Measurements from ENCODE around the gene N4BP2L2.

Gene N4BP2L2

GRCh38 chr13:32415019-32415418, 123.6 kb downstream of the N4BP2L2 start:
- DNase-seq (ENCODE audit: insufficient read length, low spot score) (no peak), FAIRE-seq (no peak)
- no peak for TF ChIP-seq POLR2A (IDR thresholded peaks at IDR 0.05; ENCODE audit: low read depth, low read length)

- no peak for TF ChIP-seq POLR2A (IDR thresholded peaks at IDR 0.05; ENCODE audit: low read depth, low read length)
- FAIRE-seq (no peak), DNase-seq (ENCODE audit: insufficient read length, low spot score) (no peak)
These were observed 124.0 kb downstream of the N4BP2L2 start for GRCh38 chr13:32414580-32414979.

DNA sequence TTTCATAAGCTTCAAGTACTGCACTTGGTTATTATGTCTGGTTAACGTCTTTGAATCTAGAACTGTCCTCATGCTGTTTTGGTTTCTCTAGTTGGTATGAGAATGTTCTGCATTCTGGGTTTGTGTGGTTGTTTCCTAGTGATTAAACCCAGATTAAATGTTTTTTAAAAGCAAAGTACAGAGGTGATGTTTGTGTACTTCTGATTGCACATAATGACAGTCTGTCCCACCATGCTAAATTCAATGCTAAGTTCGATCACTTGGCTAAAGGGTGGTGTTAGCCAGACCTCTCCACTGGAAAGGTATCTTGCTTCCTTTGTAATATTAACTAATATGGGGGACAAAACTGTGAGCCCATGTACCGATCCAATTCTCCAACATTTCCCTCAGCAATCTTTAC, 125.3 kb downstream of the N4BP2L2 start:
- TF ChIP-seq POLR2A (IDR thresholded peaks at IDR 0.05; ENCODE audit: low read depth, low read length) = no peak
- FAIRE-seq (no peak), DNase-seq (ENCODE audit: insufficient read length, low spot score) (no peak)

- DNase-seq (ENCODE audit: insufficient read length, low spot score) (no peak), FAIRE-seq (no peak)
- TF ChIP-seq POLR2A (IDR thresholded peaks at IDR 0.05; ENCODE audit: low read depth, low read length) = no peak
These were observed 128.8 kb downstream of the N4BP2L2 start for GRCh38 chr13:32409561-32410421.

GRCh38 chr13:32409001-32409313, 129.6 kb downstream of the N4BP2L2 start:
- TF ChIP-seq POLR2A (IDR thresholded peaks at IDR 0.05; ENCODE audit: low read depth, low read length) = no peak
- DNase-seq (ENCODE audit: insufficient read length, low spot score) (no peak), FAIRE-seq (no peak)

DNA sequence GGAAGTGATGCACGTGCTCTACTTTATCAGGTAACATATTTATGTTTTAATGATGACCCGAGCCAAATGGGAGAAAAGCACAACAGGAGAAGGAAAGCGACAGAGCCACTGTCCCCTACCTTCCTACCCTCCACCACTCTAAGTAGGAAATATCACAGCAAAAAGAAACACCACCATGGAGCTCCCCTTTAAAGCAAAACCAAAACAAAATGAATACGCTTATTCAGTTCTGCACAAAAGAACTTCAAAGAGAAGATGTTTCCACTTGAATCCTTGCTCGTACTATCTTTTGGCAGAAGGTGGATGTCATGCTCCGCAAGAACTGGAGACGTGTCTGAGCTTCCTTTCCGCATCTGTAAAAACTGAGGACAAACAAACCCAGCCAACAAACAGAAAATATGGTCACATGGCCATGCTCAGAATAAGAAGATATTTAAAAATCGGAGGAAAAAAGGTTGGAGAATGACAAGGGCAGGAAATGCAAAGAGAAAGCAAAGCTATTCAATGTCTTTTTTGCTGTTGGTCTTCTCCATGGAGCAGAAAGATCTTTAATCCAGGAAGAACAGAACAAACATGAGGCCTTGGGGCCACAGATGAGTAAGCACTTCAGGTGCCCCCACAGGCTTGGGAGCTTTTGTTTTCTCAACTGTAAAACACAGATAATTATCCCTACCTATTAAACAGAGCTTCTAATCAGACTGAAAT, 130.1 kb downstream of the N4BP2L2 start:
- no peak for DNase-seq (ENCODE audit: insufficient read length, low spot score)
- no peak for TF ChIP-seq POLR2A (IDR thresholded peaks at IDR 0.05; ENCODE audit: low read depth, low read length)
- no peak for FAIRE-seq

DNA sequence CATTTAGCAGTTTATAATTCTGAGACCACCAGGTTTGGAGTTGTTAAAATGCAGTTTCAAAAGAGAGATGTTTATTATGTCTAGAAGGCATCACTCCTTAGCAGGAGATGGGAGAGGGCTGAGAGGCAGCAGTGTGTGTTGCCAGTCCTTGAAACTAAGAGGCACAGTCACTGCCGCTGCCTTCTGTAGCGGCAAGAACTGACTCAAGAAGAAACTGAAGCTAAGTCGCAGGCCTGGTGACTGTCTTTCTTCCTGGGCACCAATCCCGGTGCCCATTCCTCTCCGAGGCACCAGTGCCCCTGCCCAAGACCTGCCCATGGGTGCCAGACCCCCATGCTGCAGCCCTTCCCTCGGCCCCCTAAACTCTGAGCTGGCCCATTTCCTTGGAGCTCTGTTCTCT, 130.7 kb downstream of the N4BP2L2 start:
- no peak for DNase-seq (ENCODE audit: insufficient read length, low spot score)
- no peak for FAIRE-seq
- TF ChIP-seq POLR2A (IDR thresholded peaks at IDR 0.05; ENCODE audit: low read depth, low read length) = no peak

DNA sequence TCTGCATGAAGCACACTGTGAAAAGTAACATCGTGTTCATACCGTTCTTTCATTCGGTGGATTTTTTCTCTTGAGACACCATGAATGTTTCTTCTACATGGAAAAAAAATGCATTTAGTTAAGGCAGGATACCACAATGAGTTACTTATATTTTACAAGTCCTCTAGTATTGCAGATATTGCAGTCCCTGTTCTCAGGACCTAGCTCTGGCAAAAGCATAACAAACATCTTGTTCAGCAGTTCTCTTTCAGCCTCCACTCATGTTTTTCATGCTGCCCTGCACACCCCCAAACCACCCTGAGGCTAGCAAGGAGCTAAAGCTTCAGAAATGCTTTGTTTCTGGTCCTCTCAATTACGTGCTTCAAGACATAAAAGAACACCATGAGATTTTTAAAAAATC, 135.5 kb downstream of the N4BP2L2 start:
- no peak for TF ChIP-seq POLR2A (IDR thresholded peaks at IDR 0.05; ENCODE audit: low read depth, low read length)
- DNase-seq (ENCODE audit: insufficient read length, low spot score) (no peak), FAIRE-seq (no peak)

DNA sequence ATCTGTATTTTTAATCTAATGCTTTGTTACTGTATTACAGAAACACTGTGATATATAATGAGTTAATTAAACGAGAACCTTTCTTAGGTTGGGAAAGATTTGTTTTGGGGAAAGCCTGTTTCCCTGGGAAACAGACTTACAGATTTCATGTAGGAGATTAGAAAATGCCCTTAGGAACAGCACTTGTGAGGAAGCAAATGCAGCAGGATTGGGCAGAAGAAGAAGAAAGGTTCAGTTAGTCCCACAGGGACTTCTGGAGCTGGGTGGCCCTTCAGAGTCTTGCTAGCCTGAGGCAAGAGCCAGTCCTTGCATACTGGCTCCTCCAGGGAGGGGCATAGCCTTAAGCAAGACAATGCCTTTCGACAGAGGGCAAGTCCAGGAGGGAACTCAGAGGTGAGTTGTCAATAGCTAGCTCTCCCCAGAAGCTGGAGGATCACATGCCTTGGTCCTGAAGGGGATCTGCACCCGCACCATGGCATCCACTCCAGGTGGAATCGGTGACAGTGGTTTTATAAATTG, 147.4 kb downstream of the N4BP2L2 start:
- DNase-seq (ENCODE audit: insufficient read length, low spot score) = no peak
- TF ChIP-seq POLR2A (IDR thresholded peaks at IDR 0.05; ENCODE audit: low read depth, low read length) = no peak
- FAIRE-seq = no peak

GRCh38 chr13:32390484-32390883, 148.1 kb downstream of the N4BP2L2 start:
- TF ChIP-seq POLR2A (IDR thresholded peaks at IDR 0.05; ENCODE audit: low read depth, low read length) = no peak
- DNase-seq (ENCODE audit: insufficient read length, low spot score) (no peak), FAIRE-seq (no peak)

DNA sequence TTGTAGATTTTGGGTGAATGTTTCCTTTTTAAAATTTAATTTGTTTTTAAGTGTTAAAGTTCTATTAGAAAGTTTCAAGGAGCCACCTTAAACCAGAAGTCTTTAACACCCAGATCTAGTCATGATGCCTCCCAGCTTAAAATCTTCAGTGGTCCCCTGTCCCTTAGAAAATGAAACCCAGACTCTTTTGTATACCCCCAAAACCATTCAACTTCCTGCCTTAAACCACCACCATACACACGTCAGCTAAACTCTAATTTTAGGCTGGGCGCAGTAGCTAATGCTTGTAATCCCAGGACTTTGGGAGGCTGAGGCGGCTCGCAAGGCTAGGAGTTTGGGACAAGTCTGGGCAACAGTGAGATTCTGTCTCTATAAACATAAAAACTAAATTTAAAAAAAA, 148.5 kb downstream of the N4BP2L2 start:
- FAIRE-seq = no peak
- TF ChIP-seq POLR2A (IDR thresholded peaks at IDR 0.05; ENCODE audit: low read depth, low read length) = no peak

DNA sequence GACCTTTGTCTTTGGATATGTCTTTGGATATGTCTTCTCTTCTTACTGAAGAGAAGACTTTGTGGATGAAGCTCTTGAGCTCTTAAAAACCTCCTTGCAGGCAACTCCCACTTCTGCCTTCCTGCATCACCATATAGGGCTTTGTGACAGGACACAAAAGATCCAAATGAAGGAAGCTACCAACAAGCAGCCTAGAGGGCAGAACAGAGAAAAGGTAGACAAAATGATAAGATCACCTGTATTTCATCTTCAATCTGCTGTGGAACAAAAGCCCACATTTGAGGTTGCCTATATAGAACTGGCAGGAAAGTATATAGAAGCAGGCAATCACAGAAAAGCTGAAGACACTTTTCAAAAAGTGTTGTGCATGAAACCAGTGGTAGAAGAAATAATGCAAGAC, 153.2 kb downstream of the N4BP2L2 start:
- FAIRE-seq (no peak), DNase-seq (ENCODE audit: insufficient read length, low spot score) (no peak)

More for the DNA sequence above, 148.5 kb downstream of the N4BP2L2 start:
- DNase-seq (ENCODE audit: insufficient read length, low spot score) = no peak

DNA sequence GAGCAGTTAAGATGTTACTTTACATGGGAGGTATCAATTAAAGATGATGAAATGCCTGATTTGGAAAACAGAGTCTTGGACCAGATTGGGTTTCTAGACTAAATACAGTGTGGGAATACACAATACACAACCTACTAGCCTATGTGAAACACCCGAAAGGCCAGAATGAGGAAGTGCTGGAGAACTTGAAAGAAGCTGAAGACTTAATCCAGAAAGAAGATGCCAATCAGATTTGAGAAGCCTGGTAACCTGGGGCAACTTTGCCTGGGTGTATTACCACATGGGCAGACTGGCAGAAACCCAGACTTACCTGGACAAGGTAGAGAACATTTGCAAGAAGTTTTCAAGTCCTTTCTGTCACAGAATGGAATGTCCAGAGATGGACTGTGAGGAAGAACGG, 153.9 kb downstream of the N4BP2L2 start:
- DNase-seq (ENCODE audit: insufficient read length, low spot score) (no peak), FAIRE-seq (no peak)
- no peak for TF ChIP-seq POLR2A (IDR thresholded peaks at IDR 0.05; ENCODE audit: low read depth, low read length)

More for the DNA sequence above, 153.2 kb downstream of the N4BP2L2 start:
- TF ChIP-seq POLR2A (IDR thresholded peaks at IDR 0.05; ENCODE audit: low read depth, low read length) = no peak

- no peak for TF ChIP-seq POLR2A (IDR thresholded peaks at IDR 0.05; ENCODE audit: low read depth, low read length)
- DNase-seq (ENCODE audit: insufficient read length, low spot score) (no peak), FAIRE-seq (no peak)
These were observed 154.6 kb downstream of the N4BP2L2 start for GRCh38 chr13:32383836-32384618.
